ENCODE data around the gene UHRF2.

DNA sequence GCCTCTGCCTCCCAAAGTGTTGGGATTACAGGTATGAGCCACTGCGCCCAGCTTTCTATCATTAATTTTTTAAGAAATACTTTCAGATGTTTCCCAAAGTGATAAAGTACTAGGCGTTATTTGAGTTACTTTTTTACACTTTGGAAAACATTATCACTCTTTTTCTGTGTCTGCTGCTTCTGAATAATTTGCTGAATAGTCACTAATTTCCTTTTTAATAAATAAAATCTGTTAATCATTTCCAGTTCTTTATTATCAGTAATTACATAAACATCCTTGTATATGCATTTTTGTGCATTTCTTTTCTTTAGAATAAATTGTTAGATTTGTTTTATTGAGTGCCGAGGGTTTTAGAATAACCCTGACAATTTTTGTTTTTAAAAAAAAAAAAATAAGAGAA lies 48.6 kb downstream of the UHRF2 start:
- TF ChIP-seq, protein P1, sequence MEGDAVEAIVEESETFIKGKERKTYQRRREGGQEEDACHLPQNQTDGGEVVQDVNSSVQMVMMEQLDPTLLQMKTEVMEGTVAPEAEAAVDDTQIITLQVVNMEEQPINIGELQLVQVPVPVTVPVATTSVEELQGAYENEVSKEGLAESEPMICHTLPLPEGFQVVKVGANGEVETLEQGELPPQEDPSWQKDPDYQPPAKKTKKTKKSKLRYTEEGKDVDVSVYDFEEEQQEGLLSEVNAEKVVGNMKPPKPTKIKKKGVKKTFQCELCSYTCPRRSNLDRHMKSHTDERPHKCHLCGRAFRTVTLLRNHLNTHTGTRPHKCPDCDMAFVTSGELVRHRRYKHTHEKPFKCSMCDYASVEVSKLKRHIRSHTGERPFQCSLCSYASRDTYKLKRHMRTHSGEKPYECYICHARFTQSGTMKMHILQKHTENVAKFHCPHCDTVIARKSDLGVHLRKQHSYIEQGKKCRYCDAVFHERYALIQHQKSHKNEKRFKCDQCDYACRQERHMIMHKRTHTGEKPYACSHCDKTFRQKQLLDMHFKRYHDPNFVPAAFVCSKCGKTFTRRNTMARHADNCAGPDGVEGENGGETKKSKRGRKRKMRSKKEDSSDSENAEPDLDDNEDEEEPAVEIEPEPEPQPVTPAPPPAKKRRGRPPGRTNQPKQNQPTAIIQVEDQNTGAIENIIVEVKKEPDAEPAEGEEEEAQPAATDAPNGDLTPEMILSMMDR (IDR thresholded peaks at IDR 0.05), result no peak
- TF ChIP-seq POLR2A (IDR thresholded peaks at IDR 0.05) (no peak), EP300 (IDR thresholded peaks at IDR 0.05) (no peak)

All from ovary (tissue), 3 donors.